ENCODE measurements around the gene NOTUM.
"Not testable (repeated sequence)": the region's sequence is repeated elsewhere in the genome, so short reads cannot be mapped to it uniquely, and the experiment has no call there.

The NOTUM gene

DNA sequence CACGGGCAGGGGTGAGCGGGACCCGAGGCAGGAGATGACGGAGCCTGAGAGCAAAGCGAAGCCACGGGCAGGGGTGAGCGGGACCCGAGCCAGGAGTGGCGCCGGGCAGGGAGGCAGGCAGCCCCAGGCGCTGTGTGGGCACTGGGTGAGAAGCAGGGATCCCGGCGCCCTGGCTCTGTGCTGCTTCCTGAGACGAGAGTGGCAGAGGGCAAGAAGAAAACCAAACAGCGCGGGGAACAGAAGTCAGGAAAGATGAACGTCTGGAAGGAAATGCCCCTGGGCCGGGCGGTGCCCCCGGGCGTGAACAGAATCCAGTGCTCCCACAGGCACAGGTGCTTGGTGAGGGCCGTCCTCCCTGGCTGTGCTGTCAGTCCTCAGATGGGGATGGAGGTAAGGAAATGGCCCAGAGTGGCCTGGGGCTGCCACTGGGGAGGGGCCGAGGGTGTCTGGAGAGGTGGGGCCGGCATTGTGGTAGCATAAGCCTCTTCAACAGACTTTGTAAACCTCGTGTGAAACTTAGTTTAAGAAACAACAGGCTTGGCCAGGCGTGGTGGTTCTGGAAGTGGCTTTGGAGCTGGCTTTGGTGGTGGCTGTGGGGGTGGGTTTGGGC is 26.3 kb upstream of the NOTUM start:
- TF ChIP-seq, protein P1, sequence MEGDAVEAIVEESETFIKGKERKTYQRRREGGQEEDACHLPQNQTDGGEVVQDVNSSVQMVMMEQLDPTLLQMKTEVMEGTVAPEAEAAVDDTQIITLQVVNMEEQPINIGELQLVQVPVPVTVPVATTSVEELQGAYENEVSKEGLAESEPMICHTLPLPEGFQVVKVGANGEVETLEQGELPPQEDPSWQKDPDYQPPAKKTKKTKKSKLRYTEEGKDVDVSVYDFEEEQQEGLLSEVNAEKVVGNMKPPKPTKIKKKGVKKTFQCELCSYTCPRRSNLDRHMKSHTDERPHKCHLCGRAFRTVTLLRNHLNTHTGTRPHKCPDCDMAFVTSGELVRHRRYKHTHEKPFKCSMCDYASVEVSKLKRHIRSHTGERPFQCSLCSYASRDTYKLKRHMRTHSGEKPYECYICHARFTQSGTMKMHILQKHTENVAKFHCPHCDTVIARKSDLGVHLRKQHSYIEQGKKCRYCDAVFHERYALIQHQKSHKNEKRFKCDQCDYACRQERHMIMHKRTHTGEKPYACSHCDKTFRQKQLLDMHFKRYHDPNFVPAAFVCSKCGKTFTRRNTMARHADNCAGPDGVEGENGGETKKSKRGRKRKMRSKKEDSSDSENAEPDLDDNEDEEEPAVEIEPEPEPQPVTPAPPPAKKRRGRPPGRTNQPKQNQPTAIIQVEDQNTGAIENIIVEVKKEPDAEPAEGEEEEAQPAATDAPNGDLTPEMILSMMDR (conservative IDR thresholded peaks at IDR 0.05), result no peak
- H3K27ac ChIP-seq, result no peak overlapping the region

DNA sequence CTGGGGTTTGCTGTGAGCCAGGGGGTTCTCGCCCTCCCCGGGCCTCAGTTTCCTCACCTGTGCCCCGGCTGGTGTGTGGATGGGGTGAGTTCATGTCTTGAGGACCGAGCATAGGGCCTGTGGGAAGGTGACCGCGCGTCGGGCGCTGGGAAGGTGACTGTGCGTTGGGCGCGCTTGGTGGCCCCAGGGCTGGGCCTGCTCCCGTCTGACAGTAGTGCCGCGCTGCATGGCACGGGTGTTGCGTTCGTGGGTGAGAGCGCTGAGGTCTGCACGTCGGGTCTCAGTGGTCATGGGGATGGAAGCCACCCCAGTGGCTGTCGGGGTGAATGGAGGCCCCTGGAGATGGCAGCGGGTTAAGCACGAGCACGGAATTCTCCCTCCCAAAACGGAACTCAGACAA is 25.6 kb upstream of the NOTUM start:
- TF ChIP-seq, protein P1 (conservative IDR thresholded peaks at IDR 0.05), result no peak
- H3K27ac ChIP-seq, result no peak overlapping the region

DNA sequence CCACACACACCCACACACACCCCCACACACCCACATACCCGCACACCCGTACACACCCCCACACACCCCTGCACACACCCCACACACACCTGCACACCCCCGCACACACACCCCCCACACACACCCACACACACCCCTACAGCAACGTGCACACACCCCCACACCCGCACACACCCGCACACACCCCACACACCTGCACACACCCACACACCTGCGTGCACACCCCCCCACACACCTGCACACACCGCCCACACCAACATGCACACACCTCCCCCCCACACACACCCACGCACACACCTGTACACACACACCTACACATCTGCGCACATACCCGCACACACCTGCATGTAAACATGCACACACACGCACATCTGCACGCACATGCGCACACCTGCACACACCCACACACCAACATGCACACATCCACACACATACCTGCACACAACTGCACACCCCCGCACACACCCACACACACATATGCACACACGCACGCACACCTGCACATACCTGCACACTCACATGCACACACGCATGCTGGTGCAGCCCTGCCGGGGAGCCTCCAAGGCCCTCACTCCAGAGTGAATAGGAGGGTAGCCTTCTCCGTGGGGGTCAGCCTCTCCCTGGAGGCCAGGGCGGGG is 23.9 kb upstream of the NOTUM start:
- H3K27ac ChIP-seq, result no peak overlapping the region
- TF ChIP-seq, protein P1 (conservative IDR thresholded peaks at IDR 0.05), result no peak

DNA sequence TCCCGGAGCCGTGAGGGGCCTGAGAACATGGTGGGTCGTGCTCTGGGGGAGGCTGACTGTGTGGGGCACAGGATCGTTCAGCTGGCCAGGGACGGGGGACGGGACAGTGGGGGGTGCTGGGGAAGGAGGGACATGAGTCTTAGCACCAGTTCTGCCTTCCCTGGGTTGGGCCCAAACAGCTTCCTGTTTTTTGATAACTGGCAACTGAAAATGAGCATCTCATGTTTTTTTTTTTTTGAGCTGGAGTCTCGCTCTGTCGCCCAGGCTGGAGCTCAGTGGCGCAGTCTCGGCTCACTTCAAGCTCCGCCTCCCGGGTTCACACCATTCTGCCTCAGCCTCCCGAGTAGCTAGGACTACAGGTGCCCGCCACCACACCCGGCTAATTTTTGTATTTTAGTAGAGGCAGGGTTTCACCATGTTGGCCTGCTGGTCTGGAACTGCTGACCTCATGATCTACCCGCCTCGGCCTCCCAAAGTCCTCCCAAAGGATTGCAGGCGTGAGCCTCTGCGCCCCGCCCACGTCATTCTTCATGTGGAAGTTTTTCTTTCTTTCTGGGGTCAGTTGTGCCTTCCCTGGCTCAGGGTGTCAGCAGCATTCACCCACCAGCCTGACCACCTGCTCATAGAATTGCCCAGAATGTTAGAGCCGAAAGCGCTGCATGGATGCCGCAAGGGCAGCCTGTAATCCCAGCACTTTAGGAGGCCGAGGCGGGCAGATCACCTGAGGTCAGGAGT is 22.8 kb upstream of the NOTUM start:
- TF ChIP-seq, protein P1 (conservative IDR thresholded peaks at IDR 0.05), result no peak

DNA sequence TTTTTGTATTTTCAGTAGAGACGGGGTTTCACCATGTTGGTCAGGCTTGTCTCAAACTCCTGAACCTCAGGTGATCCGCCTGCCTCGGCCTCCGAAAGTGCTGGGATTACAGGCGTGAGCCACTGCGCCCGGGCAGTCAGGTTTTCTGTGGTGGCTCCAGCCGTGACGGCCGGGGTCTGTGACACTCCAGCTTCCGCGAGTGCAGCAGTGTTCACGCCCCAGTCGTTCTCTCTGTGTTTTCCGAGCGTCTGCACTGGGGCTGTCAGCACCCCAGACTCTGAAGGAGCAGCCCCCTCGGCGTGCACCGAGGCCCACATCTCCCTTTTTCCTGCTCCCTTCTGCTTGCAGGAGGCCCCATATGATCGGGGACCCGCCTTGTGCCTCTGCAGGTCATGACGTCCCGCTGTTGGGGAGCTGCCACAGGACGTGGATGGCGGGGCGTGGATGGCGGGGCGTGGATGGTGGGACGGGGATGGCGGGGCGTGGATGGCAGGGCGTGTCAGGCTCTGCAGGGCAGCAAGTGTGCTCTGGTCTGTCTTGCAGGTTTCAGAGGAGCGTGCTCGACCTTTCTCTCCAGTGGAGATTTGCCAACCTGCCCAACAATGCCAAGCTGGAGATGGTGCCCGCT is 22.1 kb upstream of the NOTUM start:
- TF ChIP-seq, protein P1 (conservative IDR thresholded peaks at IDR 0.05), result no peak
- no peak overlapping the region for H3K27ac ChIP-seq

More for the DNA sequence above, 22.8 kb upstream of the NOTUM start:
- no peak overlapping the region for H3K27ac ChIP-seq

DNA sequence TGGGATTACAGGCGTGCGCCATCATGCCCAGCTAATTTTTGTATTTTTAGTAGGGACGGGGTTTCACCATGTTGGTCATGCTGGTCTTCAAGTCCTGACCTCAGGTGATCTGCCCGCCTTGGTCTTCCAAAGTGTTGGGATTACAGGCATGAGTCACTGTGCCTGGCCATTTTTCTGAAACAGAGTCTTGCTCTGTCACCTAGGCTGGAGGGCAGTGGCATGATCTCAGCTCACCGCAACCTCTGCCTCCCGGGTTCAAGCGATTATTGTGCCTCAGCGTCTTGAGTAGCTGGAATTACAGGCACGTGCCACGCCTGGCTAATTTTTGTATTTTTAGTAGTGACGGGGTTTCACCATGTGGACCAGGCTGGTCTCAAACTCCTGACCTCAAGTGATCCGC is 20.5 kb upstream of the NOTUM start:
- H3K27ac ChIP-seq, result not testable (repeated sequence)

DNA sequence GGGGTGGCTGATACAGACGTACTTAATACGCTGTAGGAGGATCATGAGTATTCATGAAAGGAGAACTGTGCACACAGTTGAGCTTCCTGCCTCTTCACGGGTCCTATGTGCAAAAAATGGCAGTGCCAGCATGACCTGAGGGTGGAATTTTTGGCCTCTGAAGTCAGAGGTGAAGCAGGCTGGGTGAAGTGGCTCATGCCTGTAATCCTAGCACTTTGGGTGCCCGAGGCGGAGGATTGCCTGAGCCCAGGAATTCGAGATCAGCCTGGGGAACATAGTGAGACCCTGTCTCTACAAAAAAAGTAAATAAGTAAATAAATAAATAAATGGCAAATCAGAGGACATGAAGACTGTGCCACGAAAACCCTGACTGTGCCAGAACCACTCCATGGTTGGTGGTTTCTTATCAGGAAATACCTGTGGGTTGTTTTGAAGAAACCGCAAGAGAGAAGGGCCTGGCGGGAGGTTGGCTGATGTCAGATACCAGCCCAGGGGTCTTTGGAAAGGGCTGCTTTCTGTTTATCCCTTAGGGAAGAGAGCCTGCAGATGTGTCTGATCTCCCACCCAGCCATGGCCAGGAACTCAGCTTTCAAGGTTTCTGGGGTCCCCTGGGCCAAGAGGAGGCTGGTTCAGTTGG is 19.8 kb upstream of the NOTUM start:
- H3K27ac ChIP-seq, result no peak overlapping the region
- TF ChIP-seq, protein P1 (conservative IDR thresholded peaks at IDR 0.05), result no peak

Data from VCaP (cell line).